ENCODE results near the gene EHHADH.

GRCh38 chr3:185164428-185165217, 89.2 kb downstream of the EHHADH start:
- no peak for TF ChIP-seq CTCF (IDR thresholded peaks at IDR 0.05)
- no peak for TF ChIP-seq EZH2 (IDR thresholded peaks at IDR 0.05)
